Measurements from ENCODE around the gene ANKS1B.
"Not testable (repeated sequence)": the region's sequence is repeated elsewhere in the genome, so short reads cannot be mapped to it uniquely, and the experiment has no call there.

ANKS1B gene

DNA sequence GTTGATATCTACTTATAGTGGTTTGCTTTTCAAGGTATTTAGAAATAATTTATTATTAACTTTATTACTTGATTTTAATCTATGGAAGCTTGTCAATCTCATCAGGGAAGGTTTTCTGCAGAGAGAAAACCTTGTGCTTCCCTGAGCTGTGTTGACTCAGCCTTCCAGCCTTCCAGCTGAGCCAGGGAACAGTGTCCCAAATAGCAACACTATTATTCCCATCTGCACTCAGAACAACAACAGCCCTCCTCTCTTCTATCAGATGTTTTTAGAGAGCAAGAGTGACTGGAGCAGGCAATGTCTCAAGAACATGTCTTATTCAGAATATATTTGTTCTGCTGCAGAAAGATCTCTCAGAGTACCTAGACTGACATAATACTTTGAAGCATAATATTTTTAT, 727.1 kb downstream of the ANKS1B start:
- DNase-seq = no peak

DNA sequence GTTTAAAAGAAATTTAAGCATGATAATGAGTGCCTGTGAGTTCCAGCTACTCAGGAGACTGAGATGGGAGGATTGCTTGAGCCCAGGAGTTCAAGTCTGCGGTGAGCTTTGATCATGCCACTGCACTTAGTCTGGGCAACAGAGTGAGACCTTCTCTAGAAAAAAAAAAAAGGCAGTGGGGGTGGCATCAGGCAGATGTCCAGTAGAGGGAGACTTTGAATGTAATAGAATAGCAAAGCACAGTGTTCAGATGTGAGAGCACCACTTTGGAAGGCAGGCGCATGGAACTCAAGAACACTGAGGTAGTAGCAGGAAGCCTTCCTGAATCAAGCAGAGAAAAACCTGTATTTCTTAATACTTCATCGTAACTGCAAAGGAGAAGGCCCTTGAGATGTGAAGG, 731.7 kb downstream of the ANKS1B start:
- no peak for DNase-seq

- no peak for DNase-seq
These were observed 734.6 kb downstream of the ANKS1B start for GRCh38 chr12:99250091-99250490.

- no peak for DNase-seq
These were observed 735.2 kb downstream of the ANKS1B start for GRCh38 chr12:99249543-99249942.

DNA sequence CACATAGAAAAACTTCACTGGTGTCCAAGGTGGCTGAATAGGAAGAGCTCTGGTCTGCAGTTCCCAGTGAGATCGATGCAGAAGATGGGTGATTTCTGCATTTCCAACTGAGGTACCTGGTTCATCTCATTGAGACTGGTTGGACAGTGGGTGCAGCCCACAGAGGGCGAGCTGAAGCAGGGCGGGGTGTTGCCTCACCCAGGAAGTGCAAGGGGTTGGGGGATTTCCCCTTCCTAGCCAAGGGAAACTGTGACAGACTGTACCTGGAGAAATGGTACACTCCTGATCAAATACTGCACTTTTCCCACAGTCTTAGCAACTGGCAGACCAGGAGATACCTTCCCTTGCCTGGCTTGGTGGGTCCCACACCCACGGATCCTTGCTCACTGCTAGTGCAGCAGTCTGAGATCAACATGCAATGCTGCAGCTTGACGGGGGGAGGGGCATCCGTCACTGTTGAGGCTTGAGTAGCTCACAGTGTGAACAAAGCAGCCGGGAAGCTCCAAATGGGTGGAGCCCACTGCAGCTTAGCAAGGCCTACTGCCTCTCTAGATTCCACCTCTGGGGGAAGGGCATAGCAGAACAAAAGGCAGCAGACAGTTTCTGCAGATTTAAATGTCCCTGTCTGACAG, 746.7 kb downstream of the ANKS1B start:
- not testable (repeated sequence) for DNase-seq

- DNase-seq = no peak
These were observed 749.4 kb downstream of the ANKS1B start for GRCh38 chr12:99235381-99235780.

GRCh38 chr12:99234702-99235101, 750.0 kb downstream of the ANKS1B start:
- DNase-seq = no peak

GRCh38 chr12:99232324-99232723, 752.4 kb downstream of the ANKS1B start:
- no peak for DNase-seq

DNA sequence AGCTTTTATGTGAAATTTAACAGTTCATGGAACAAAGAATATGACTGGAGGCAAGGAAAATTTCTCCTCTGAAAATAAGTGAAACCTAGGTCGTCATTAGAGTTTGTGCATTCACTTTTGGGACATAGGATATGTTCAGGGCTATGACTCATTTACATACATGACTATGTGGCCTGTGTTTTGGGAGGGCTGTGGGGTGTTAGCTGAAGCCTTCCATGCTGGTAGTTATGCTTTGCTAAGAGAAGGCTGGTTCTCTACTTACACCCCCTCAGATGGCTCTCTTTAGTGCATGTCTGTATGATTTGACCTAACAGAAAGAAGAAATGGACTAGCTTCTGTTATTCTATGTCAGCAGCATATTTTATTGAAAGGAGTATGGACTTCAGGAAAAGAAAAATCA, 753.7 kb downstream of the ANKS1B start:
- DNase-seq = no peak

DNA sequence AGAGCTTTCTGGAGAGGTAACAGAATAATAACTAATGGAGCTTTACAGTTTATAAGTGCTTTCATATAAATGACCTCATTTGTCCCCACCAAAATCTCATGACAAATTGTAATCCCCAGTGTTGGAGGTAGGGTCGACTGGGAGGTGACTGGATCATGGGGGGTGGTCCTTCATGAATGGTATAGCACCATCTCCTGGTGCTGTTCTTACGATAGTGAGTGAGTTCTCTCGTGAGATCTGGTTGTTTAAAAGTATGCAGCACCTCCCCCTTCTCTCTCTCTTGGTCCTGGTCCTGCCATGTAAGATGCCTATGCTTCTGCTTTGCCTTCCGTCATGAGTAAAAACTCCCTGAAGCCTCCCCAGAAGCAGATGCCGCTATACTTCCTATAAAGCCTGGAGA, 760.5 kb downstream of the ANKS1B start:
- DNase-seq = no peak

DNA sequence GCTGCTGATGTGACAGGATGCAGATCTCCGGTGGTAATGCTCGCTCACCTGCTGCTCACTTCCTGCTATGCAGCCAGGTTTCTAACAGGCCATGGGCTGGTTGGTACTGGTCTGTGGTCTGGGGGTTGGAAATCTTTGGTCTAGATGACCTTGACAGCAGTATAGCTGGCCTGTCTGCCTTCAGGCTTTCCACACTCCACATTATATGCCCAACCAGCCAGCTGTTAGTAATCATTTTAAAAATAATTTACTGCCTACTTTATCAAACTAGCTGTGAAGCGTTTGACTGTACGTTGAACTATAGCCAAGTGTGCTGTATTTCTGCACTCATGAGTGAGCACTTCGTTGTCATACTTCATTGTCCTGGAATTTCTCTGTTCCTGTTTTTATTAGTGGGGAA, 761.2 kb downstream of the ANKS1B start:
- no peak for DNase-seq

DNA sequence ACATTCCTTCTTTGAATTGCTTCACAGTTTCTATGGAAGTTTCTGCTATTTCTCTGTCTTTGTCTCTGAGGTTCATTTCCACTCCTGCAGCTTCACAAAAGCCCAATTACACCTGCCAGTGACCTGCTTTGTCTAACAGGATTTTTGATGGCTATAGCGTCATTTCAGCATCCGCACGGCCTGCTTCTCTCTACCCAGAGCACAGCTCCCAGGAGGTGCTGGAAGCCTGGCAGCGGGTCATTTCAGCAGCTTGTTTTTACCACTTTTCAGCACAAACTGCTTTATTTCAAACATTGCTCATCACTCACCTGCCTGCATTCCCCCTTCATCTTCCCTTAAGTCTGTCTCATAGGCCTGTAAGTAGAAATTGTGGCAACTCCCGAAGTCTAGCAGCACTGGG, 771.7 kb downstream of the ANKS1B start:
- no peak for DNase-seq

GRCh38 chr12:99212275-99212674, 772.5 kb downstream of the ANKS1B start:
- DNase-seq = no peak

- no peak for DNase-seq
These were observed 779.6 kb downstream of the ANKS1B start for GRCh38 chr12:99205111-99205510.

DNA sequence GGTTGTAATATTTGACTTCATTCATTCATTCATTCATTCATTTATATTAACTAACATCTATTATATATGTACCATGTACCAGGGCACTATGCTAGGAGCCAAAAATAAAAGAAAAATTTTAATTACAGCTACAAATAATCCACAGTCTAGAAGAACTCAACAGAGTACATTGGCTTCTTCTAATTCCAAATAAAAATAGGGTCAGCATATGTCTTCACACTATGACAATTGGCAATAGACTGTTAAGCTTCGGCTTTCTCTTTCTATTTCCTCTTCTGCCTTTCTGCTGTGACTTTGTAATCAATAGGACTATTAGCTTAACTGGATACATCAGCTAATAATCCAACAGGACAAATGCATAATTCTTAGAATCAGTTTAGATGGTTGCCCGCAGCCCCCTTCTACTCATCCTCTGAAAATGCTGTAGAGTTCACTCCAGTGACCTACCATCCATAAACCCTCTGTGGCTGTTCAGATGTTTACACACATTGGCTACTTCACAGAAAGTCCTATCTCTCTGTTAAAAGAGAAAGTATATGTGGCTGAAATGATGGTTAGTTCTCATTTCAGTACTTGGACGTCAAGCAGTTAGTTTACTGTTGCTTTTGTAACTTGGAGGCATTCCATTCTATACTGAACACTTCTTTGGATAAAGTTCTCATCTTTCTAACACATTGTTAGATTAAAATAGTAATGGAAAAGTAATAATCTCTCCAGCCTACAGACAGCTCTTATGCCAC, 782.7 kb downstream of the ANKS1B start:
- DNase-seq = no peak

DNA sequence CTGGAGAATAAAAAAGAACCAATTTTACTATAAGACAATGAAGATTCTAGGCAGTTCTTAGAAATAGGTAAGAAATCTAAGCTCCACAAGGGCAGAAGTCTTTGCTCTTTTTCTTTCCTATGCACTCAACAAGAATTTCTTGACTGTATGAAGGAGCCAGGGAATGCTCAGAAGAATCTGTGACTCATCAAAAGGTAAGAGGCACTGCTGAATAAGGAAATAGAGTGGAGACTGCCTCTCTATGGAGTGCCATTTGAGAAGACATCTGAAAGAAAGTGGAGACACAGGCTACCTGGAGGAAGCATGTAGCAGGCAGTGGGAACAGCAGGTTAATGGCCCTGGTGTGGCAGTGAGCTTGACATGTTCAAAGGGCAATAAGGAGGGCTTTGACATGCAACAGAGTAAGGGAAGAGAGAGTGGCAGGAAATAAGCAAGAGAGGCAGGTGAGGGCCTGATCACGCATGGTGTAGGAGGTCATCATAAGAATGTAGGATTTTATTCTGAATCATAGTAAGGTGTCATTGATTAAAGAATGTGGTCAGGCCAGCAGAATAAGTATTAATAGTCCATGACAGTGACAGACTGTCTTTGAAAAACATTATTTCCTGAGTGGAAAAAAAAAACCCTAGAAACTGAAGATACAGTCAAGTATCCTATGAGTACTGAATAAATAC, 783.9 kb downstream of the ANKS1B start:
- DNase-seq = no peak

DNA sequence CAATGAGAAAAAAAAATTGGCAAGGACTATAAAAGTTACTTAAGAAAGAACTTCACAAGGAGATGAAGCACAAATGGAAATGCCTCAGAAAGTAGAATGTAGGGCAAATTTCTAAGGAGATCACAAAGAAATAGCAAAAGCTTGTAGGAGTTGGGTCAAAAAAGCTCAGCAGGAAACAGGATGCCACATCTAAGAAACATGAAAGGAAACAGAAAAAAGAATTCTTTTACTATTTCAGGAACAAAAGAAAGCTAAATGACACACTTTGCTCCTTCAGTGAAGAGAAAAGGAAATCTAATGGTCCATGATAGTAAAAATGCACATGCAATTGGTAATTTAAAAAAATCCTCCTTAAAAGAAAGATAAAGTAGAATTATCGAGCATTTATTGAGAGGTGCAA, 789.3 kb downstream of the ANKS1B start:
- DNase-seq = no peak

DNA sequence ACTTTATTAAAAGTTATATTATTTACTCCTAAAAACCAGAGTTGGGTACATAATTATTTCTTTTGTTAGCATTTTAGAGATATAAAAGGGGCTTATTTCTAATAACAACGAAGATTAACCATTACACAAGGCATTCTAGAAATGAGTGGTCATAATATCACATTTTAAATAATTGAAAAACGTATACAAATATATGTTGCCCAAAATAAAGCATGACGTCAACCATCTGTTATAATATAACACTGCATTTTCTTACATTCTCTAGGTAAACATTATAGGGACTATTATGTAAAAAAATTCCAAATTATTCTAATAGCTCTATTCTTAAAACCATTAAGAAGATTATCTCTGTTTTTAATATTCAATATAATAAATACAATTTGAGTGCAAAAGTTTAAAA, 792.2 kb downstream of the ANKS1B start:
- DNase-seq = no peak

DNA sequence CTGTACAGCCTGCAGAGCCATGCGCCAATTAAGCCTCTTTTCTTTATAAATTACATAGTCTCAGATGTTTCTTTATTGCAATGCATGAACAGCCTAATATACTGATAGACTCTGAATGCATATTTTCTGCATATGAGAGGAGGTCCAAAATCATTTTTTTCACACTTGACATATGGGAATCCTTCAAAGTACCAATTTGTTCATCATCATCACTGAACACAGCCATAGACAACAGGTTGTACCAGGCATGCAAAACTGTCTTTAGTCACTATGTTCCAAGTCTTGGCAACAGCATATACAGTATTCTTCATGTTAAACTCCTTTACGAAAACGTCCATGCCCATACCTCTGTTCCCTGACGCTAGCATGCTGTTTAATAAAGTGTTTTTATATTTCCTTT, 807.9 kb downstream of the ANKS1B start:
- no peak for DNase-seq

- no peak for DNase-seq
These were observed 814.3 kb downstream of the ANKS1B start for GRCh38 chr12:99170461-99170860.

GRCh38 chr12:99170037-99170436, 814.7 kb downstream of the ANKS1B start:
- no peak for DNase-seq

DNA sequence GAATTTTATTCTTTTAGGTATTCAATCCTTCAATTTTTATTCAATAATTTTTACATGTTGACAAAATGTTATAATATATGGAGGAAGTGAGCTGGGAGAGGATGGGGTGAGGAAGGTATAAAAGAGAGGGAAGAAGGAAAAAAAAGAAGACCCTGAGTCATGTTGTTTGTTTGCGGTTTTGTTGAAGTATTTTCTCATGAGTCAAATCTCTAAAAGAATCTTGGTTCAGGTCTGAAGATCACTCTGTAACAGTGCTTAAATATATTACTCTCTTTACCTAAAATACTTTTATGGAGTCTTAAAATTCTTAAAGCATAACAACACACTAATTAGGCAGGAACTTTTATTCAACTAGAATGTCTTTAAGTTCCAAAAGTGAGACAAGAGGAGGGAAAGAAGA, 826.8 kb downstream of the ANKS1B start:
- no peak for DNase-seq

- no peak for DNase-seq
These were observed 829.8 kb downstream of the ANKS1B start for GRCh38 chr12:99154983-99155336.

DNA sequence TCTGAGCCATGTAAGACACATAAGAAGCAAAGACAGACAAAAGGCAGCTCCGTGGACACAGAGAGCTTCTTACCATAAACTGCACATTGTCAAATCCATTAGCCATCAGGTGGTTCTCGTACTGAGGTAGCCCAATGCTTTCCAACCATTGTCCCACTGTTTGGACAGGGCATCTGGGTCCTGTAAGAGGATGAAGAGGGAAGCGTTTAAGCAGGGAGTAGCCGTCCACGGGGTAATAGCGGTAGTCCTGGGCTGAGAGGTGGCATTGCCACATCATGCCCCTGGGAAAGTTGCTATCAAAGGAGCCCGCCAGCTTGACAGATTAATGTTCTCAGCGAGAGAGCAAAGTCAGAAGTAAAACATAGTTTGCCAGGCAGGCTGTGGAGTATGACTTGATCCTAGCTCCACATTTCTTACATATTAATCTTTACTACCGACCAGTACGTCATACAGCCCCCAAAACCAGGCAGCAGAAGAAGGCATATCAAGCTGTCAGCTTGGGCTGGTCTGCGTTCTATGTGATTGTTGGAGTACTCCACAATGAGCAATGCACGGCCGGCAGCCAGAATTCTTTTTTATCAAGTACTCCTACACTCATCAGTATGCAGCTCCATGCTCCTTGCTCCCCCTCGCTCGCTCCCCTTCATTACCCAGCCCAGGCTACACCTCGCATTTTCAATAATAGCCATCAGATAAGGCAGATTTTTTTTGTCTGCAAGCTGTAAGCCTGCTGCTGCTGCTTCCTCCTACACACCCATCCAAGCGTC, 830.3 kb downstream of the ANKS1B start:
- DNase-seq = no peak

Measured in activated CD8-positive, alpha-beta memory T cell treated with anti-CD3 and anti-CD28 coated beads, Interleukin-2, amount 50 U/mL, for 4 hours (primary cell).